Liver (tissue), 9 donors: ENCODE measurements around the gene TRIM8. TPM values are rescaled to one million over a fixed set of nuclear protein-coding genes. Genes with fewer than 3 reads are reported as not detected.

Experiments used
- DNase-seq: peaks from one replicate; pipeline ENCODE4 v3.0.0-alpha.2; 2017; ENCODE audit warnings: low spot score
- H3K27ac ChIP-seq, 2 donors: one replicate each; pipeline ENCODE4 v1.7.0; 2013; ENCODE audit warnings: inconsistent platforms in 2 of 2, low read length in 2 of 2, control low read depth in 1 of 2, low read depth in 1 of 2, mild to moderate bottlenecking in 1 of 2
- H3K27me3 ChIP-seq, 4 donors: one replicate each; pipeline versions ENCODE4 v1.6.1 to v1.7.0; 2013; ENCODE audit warnings: low read length in 3 of 4, inconsistent platforms in 1 of 4, mild to moderate bottlenecking in 1 of 4, moderate library complexity in 1 of 4; ENCODE audit not compliant: control insufficient read depth in 4 of 4, insufficient read depth in 4 of 4
- H3K36me3 ChIP-seq, 4 donors: one replicate each; pipeline versions ENCODE4 v1.6.1 to v1.7.0; 2013; ENCODE audit warnings: low read length in 3 of 4, mild to moderate bottlenecking in 3 of 4, low read depth in 1 of 4, moderate library complexity in 1 of 4; ENCODE audit not compliant: control insufficient read depth in 4 of 4, insufficient read depth in 3 of 4
- H3K4me1 ChIP-seq, 4 donors: one replicate each; pipeline versions ENCODE4 v1.6.1 to v1.7.0; 2013; ENCODE audit warnings: low read length in 3 of 4, mild to moderate bottlenecking in 3 of 4, moderate library complexity in 1 of 4; ENCODE audit not compliant: control insufficient read depth in 4 of 4, insufficient read depth in 4 of 4
- H3K4me3 ChIP-seq, 3 donors: one replicate each; pipeline versions ENCODE4 v1.6.1 to v1.7.0; 2013; ENCODE audit warnings: low read length in 3 of 3, control low read depth in 1 of 3, low read depth in 1 of 3, mild to moderate bottlenecking in 1 of 3
- H3K9ac ChIP-seq, 2 donors: one replicate each; pipeline ENCODE4 v1.7.0; 2013; ENCODE audit warnings: low read length in 2 of 2, mild to moderate bottlenecking in 2 of 2, moderate library complexity in 2 of 2, control low read depth in 1 of 2, low read depth in 1 of 2
- H3K9me3 ChIP-seq, 4 donors: one replicate each; pipeline versions ENCODE4 v1.6.1 to v1.7.0; 2013; ENCODE audit warnings: low read length in 3 of 4; ENCODE audit not compliant: control insufficient read depth in 4 of 4
- ATF3 ChIP-seq: IDR thresholded peaks from 2 replicates; pipeline ENCODE4 v1.6.1; 2016; ENCODE audit warnings: antibody characterized with exemption
- CTCF ChIP-seq: fragments of 150-350 bp; IDR thresholded peaks from 2 replicates; pipeline ENCODE4 v1.5.1; 2017; ENCODE audit warnings: improper control_type of control experiment, low read depth, low read length; ENCODE audit not compliant: missing input control
- EGR1 ChIP-seq, 2 donors: IDR thresholded peaks; 2 replicates each; pipeline ENCODE4 v1.6.1; 2016 to 2018; ENCODE audit warnings: antibody characterized with exemption in 2 of 2, low read depth in 2 of 2
- FOXA1 ChIP-seq: IDR thresholded peaks from 2 replicates; pipeline ENCODE4 v1.6.1; 2016; ENCODE audit warnings: antibody characterized with exemption
- FOXA2 ChIP-seq: IDR thresholded peaks from 2 replicates; pipeline ENCODE4 v1.6.1; 2016; ENCODE audit warnings: antibody characterized with exemption
- GABPA ChIP-seq, 2 donors: IDR thresholded peaks in 1 of 2; conservative IDR thresholded peaks in 1 of 2; 2 replicates each; pipeline ENCODE4 v1.6.1; 2016; ENCODE audit warnings: antibody characterized with exemption in 2 of 2, mild to moderate bottlenecking in 1 of 2, moderate library complexity in 1 of 2
- HNF4A ChIP-seq, 2 donors: conservative IDR thresholded peaks; 2 replicates each; pipeline ENCODE4 v1.6.1; 2016; ENCODE audit warnings: antibody characterized with exemption in 2 of 2, mild to moderate bottlenecking in 2 of 2
- HNF4G ChIP-seq: IDR thresholded peaks from 2 replicates; pipeline ENCODE4 v1.6.1; 2016; ENCODE audit warnings: antibody characterized with exemption
- JUND ChIP-seq, 2 donors: IDR thresholded peaks; 2 replicates each; pipeline ENCODE4 v1.6.1; 2016; ENCODE audit warnings: antibody characterized with exemption in 2 of 2
- MAX ChIP-seq: IDR thresholded peaks from 2 replicates; pipeline ENCODE4 v1.6.1; 2016; ENCODE audit warnings: antibody characterized with exemption
- NR2F2 ChIP-seq: IDR thresholded peaks from 2 replicates; pipeline ENCODE4 v1.6.1; 2016; ENCODE audit warnings: antibody characterized with exemption
- RAD21 ChIP-seq, 2 donors: IDR thresholded peaks; 2 replicates each; pipeline ENCODE4 v1.6.1; 2016; ENCODE audit warnings: antibody characterized with exemption in 2 of 2, mild to moderate bottlenecking in 2 of 2
- REST ChIP-seq: IDR thresholded peaks from 2 replicates; pipeline ENCODE4 v1.6.1; 2016; ENCODE audit warnings: antibody characterized with exemption, mild to moderate bottlenecking
- RXRA ChIP-seq, 2 donors: IDR thresholded peaks; 2 replicates each; pipeline ENCODE4 v1.6.1; 2017 to 2018; ENCODE audit warnings: antibody characterized with exemption in 2 of 2, mild to moderate bottlenecking in 1 of 2
- SP1 ChIP-seq: IDR thresholded peaks from 2 replicates; pipeline ENCODE4 v1.6.1; 2018; ENCODE audit warnings: antibody characterized with exemption, mild to moderate bottlenecking
- TAF1 ChIP-seq: conservative IDR thresholded peaks from 2 replicates; pipeline ENCODE4 v1.6.1; 2016; ENCODE audit warnings: antibody characterized with exemption, mild to moderate bottlenecking
- YY1 ChIP-seq: IDR thresholded peaks from 2 replicates; pipeline ENCODE4 v1.6.1; 2016; ENCODE audit warnings: antibody characterized with exemption, mild to moderate bottlenecking
- WGBS: extraction: QIAGEN DNeasy Blood & Tissue Kit; methylation state at CpG from one replicate; pipeline ENCODE4 v1.1.7; 2013; 5-methylcytosine and 5-hydroxymethylcytosine counted together
- polyA plus RNA-seq, 2 donors: library from polyadenylated mRNA; stranded (reverse) in 1 of 2; unstranded in 1 of 2; fragments of 200-250 nt in 1 of 2; fragments of >200 nt in 1 of 2; fragmentation: Nextera tagmentation in 1 of 2; extraction: Ambion mirVana in 1 of 2; gene quantifications; one replicate each; pipeline versions ENCODE4 v1.2.1 to v1.2.3, GENCODE V29; 2013 to 2015
- total RNA-seq, 2 donors: library from RNA; depleted of rRNA; stranded (reverse); fragments of >200 nt; gene quantifications; one replicate each; pipeline ENCODE4 v1.2.3, GENCODE V29; 2014
- donor health status: healthy.
- donor health status: healthy.
- donor health status: healthy.
- donor health status: healthy.
- donor health status: healthy.

Gene TRIM8
- total and polyA plus RNA-seq, 4 donors = 15.8 to 45.3 (median 30.6) TPM

DNA sequence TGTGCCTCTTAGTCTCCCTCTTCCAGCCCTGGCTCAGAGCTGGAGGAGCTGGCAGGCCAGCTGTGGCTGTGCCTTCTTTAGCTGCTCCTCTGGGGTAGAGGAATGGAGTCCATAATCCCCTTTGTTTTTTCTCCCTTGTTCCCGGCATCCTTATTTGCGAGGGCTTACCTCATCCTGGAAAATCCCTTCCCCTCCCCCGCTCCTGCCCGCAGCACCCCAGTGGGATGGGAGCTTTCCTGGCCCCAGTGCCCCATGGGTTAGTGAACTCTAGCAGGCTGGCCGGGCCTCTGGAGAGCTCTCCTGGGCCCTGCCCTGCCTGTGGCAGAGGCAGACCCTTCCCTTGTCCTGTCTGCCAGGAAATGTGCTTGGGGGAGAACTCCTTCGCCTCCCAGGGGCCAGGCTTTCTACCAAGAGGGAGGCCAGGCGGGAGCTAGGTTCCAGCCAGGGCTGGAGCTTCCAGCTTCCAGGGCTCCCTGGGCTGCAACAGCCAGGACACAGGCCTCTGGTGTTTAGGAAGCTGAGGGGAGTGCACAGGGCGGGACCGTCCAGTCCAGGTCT, 16.5 kb upstream of the TRIM8 start (continued):
- no peak for TF ChIP-seq CTCF
- peak; percentile 38 for TF ChIP-seq HNF4G
- peak; percentile 60 for TF ChIP-seq YY1
- no peak for TF ChIP-seq GABPA (IDR thresholded peaks at IDR 0.05 in 1 of 2, conservative IDR thresholded peaks at IDR 0.05 in 1 of 2)
- no peak for TF ChIP-seq MAX
- TF ChIP-seq TAF1 = no peak
- TF ChIP-seq FOXA1 = no peak
- TF ChIP-seq RAD21 (IDR thresholded peaks at IDR 0.05) = peak; percentile 13 to 27
- TF ChIP-seq JUND (IDR thresholded peaks at IDR 0.05) = peak; percentile 69 to 85

GRCh38 chr10:102628451-102628911, 15.8 kb upstream of the TRIM8 start:
- WGBS = 64% methylated on average over 11 of the region's 11 CpGs
- DNase-seq = no peak
- H3K9ac ChIP-seq = no peak overlapping the region
- H3K27ac ChIP-seq = peak overlapping the region; percentile 84 to 95
- no peak overlapping the region for H3K4me3 ChIP-seq
- peaks cover 0 to 9% (median 0%) of the 10 kb centered on the region in 4 donors for H3K36me3 ChIP-seq
- TF ChIP-seq HNF4A (conservative IDR thresholded peaks at IDR 0.05) (no peak), NR2F2 (no peak), EGR1 (IDR thresholded peaks at IDR 0.05; ENCODE audit: low read depth in 2 of 2) (no peak), CTCF (no peak), SP1 (no peak), FOXA1 (no peak), HNF4G (no peak)
- H3K27me3 ChIP-seq = no peaks in the 10 kb centered on the region
- H3K9me3 ChIP-seq = no peaks in the 10 kb centered on the region
- H3K4me1 ChIP-seq = peaks cover 11 to 31% (median 19%) of the 10 kb centered on the region in 4 donors

DNA sequence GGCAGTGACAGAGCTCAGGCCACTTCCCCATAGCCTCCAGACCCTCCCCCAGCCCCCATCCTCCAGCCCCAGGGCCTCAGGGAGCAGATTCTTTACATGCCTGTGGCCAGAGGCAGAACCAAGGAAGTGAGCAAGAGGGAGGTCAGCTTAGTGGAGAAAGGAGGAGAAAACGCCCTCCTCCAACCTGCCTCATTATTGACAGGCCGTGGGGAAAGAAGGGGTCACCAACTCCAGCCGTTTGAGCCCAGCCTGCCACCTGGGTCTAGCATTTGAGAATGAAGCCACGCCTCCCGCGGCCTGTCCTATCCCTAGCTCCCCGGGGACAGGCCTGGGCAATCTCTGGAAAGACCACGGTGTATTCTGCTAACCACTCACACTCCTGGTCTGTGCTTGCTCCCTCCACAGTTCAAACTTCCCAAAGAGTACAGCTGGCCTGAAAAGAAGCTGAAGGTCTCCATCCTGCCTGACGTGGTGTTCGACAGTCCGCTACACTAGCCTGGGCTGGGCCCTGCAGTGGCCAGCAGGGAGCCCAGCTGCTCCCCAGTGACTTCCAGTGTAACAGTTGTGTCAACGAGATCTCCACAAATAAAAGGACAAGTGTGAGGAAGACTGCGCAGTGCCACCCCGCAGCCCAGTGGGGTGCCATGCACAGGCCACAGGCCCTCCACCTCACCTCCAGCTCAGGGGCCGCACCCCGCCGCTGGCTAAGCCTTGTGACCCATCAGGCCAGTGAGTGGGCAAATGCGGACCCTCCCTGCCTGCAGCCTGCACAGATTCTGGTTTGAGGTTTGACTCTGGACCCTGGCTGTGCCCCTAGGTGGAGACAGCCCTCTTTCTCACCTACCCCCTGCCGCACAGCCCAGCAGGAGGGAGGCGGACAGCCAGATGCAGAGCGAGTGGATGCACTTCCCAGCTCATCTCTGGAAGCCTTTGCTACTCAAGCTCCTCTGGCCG, 14.3 kb upstream of the TRIM8 start:
- H3K36me3 ChIP-seq = peaks cover 0 to 9% (median 0%) of the 10 kb centered on the region in 4 donors
- no peak overlapping the region for H3K4me3 ChIP-seq
- WGBS = 88% methylated on average over 22 of the region's 22 CpGs

More for the DNA sequence above, 14.3 kb upstream of the TRIM8 start:
- peaks cover 15 to 31% (median 19%) of the 10 kb centered on the region in 4 donors for H3K4me1 ChIP-seq
- H3K9ac ChIP-seq = no peak overlapping the region
- TF ChIP-seq GABPA (IDR thresholded peaks at IDR 0.05 in 1 of 2, conservative IDR thresholded peaks at IDR 0.05 in 1 of 2) = no peak
- TF ChIP-seq HNF4G = no peak
- no peak for TF ChIP-seq RAD21 (IDR thresholded peaks at IDR 0.05)
- TF ChIP-seq JUND (IDR thresholded peaks at IDR 0.05) = no peak
- TF ChIP-seq FOXA2 = no peak
- TF ChIP-seq CTCF = no peak
- no peak for TF ChIP-seq RXRA (IDR thresholded peaks at IDR 0.05)
- no peak for TF ChIP-seq REST
- TF ChIP-seq HNF4A (conservative IDR thresholded peaks at IDR 0.05) = no peak
- TF ChIP-seq ATF3 = no peak
- TF ChIP-seq SP1 = no peak
- DNase-seq = no peak
- peak overlapping the region in 1 of 2 donors; percentile 1 for H3K27ac ChIP-seq
- H3K27me3 ChIP-seq = no peaks in the 10 kb centered on the region
- no peaks in the 10 kb centered on the region for H3K9me3 ChIP-seq
